OCI-LY7 (cell line): ENCODE data around the gene MAG.

Source experiments
- EZH2phosphoT487 ChIP-seq: fragments of 200-600 bp; sonication (generic); IDR thresholded peaks from 2 replicates; pipeline ENCODE4 v1.6.1; 2018; ENCODE audit warnings: low read depth, borderline replicate concordance, mild to moderate bottlenecking, mixed run types, antibody characterized with exemption, low read length, moderate library complexity, mixed read lengths
- TF ChIP-seq, protein P1 (sequence below): fragments of 200-600 bp; sonication (generic); conservative IDR thresholded peaks from 2 replicates; pipeline ENCODE4 v1.5.1; 2014; ENCODE audit warnings: mild to moderate bottlenecking, antibody characterized with exemption, low read length, moderate library complexity, mixed read lengths

DNA sequence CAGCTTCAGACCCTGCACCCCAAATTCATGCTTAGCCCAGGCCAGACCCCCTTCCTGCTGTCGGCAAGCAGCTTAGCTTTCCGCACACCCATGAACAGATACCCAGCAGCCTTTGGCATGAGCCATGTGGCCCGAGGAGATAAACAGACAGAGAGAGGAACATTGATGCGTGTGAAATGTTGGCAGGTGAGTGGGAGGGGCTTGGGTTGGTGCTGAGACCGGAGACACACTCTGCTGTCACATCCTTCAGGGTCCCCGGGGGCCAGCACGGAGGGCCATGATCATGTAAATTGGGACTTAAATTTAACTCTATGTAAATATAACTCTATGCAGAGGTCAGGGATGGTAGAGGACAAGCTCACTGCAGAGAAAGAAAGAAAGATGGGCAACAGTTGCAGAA is 38.5 kb downstream of the MAG start:
- TF ChIP-seq, protein P1, sequence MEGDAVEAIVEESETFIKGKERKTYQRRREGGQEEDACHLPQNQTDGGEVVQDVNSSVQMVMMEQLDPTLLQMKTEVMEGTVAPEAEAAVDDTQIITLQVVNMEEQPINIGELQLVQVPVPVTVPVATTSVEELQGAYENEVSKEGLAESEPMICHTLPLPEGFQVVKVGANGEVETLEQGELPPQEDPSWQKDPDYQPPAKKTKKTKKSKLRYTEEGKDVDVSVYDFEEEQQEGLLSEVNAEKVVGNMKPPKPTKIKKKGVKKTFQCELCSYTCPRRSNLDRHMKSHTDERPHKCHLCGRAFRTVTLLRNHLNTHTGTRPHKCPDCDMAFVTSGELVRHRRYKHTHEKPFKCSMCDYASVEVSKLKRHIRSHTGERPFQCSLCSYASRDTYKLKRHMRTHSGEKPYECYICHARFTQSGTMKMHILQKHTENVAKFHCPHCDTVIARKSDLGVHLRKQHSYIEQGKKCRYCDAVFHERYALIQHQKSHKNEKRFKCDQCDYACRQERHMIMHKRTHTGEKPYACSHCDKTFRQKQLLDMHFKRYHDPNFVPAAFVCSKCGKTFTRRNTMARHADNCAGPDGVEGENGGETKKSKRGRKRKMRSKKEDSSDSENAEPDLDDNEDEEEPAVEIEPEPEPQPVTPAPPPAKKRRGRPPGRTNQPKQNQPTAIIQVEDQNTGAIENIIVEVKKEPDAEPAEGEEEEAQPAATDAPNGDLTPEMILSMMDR: no peak
- TF ChIP-seq EZH2phosphoT487: no peak
